GM19025 (cell line): ENCODE data around the gene CREB3L4.

Experiments
- ATAC-seq: cut with Tn5 transposase; IDR thresholded peaks from one replicate; pipeline ENCODE4 v1.9.1; 2021; ENCODE audit warnings: mild to moderate bottlenecking, low read depth, moderate library complexity; ENCODE audit not compliant: unreplicated experiment

CREB3L4 gene, protein sequence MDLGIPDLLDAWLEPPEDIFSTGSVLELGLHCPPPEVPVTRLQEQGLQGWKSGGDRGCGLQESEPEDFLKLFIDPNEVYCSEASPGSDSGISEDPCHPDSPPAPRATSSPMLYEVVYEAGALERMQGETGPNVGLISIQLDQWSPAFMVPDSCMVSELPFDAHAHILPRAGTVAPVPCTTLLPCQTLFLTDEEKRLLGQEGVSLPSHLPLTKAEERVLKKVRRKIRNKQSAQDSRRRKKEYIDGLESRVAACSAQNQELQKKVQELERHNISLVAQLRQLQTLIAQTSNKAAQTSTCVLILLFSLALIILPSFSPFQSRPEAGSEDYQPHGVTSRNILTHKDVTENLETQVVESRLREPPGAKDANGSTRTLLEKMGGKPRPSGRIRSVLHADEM

DNA sequence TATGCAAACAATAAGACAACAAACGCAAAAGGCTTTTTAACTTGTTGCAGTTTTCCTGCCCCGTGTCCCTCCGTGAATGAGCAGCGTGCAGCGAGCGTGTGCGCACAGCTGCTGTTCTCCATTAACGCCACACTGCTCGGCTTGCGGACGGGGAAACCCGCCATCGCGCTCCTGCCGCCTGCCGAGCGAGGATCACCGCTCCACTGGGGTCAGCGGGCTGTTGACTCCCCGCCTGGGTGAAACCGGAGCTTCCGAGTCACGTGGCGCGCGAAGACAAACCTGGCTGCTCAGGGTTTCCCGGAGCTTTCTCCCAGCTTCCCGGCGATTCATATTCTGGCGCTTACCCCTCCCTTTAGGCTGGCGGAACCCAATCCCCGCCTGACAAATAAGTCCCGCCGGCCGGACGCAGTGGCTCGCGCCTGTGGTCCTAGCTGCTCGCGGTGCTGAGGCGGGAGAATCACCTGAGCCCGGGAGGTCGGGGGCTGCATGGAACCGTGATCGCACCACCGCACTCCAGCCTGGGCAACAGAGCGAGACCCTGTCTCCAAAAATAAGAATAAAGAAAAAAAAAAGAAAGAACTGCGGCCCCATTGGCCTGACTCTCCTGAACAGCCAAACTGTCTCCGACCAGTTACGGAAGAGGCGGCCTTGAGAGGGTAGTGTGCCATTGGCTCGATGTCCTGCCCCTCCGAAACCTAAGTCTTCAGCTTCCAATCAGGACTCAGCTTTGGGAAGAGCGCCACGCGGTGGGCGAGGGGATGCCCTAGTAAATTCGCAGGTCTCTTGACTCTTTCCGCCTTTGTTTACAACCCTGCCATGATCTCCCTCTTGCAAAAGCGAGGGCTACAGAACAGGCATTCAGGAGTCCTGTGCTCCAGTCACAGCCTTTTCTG lies at the start of gene CREB3L4:
TSS of gene CREB3L4 (plus strand) at position 796 of the 893 bp plus-strand sequence. CDS start 624 bp downstream, outside the sequence.
- peak; percentile 63 for ATAC-seq

- no peak for ATAC-seq
Measured at GRCh38 chr1:153919876-153920852, 47.5 kb upstream of the CREB3L4 start.

DNA sequence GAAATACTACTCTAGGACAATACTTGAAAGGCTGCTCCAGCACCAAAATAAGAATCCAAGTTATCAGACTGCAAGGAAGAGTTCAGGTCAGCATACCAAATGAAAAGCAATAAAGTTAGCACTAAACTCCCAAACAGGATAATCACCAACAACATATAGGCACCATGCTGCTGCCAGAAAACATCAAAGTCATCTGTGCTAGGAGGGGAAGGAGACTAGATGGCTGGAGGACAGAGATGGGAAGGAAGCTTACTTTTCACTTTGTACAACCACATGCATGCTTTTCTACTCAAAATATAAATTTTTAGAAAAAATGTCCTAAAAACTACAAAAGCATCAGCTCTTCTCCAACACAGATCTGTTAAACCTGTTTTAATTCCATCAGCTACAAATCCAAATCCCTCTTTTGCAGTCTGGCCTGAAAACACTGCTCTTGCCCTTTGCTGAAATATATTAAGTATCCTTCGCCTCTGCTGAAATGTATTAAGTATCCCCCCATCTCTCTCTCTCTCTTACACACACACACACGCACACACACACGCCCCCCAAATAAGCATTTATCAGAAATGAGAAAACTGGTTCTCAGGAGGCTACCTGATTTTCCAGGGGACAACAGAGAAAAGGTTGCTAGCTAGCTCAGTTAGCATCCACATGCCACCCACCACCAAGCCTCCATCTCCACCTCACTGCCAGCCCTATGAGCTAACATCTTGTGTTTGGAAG lies 46.5 kb upstream of the CREB3L4 start:
- no peak for ATAC-seq

GRCh38 chr1:153921803-153922075 lies 46.0 kb upstream of the CREB3L4 start:
- no peak for ATAC-seq

- peak; percentile 16 for ATAC-seq
Measured at GRCh38 chr1:153922076-153922971, 45.4 kb upstream of the CREB3L4 start.

DNA sequence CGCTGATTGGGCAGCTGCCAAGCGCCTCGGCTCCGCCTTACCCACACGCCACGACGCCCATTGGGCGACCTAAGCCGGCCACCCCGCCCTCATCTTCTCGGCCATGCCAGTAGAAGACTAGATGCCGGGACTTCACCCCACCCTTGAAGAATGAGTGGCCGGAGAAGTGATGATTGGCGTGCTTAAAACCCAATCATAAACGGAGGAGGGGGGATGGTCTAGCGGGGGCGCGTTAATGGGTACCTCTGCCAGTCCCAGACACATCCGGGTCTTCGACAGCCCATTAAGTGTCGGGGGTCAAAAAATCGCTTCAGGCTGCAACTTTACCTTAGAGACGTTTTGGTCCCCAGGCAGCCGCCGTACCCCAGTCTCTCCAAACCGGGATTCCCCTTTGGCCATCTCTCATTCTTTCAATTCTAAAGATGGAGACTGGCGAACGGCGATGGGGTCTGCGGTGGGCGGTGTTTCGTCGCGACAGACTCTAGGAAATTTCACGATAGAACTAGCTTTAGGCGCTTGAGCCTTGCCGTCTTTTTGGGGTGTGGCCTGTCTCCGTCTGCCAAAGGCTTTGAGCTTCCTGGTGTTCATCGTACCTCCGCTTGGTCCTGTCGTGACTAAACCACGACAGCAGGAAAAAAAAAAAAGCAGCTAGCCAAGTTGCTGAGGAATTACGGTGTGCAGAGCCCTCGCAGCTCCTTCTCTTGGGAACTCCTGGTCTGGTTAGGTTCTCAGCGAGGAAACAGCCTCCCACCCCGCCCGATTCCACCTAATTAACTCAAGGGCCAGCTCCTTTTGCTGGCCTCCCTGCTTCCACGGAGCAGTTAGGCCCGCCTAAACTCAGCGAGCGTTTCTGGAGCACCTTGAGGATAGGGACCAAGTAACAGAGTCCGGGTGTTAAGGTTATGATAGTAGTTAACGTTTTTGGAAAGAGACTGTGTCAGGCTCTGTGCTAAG lies 44.5 kb upstream of the CREB3L4 start, which contains the start of gene GATAD2B:
TSS of gene GATAD2B (minus strand) at position 1 of the 954 bp plus-strand sequence. CDS start 94,625 bp downstream, outside the sequence.
- ATAC-seq, result peak; percentile 95

DNA sequence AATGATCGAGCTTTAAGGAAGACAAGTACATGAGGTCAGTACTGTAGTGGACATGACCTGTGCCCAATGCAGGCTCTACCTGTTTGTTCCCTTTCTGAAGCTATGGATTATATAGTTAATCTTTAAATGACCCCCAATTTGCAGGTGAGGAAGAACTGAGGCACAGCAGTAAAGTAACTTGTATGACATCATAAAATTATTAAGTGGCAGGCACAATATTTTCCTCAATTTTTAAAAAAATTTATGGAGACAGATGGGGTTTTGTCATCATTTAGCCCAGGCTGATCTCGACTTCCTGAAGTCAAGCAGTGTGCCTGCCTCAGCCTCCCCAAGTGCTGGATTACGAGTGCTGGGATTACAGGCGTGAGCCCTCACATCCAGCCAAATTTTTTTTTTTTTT lies 41.3 kb upstream of the CREB3L4 start:
- ATAC-seq, result no peak

- no peak for ATAC-seq
Measured at GRCh38 chr1:153928245-153928644, 39.5 kb upstream of the CREB3L4 start.

GRCh38 chr1:153928791-153929341 lies 38.8 kb upstream of the CREB3L4 start:
- no peak for ATAC-seq

- no peak for ATAC-seq
Measured at GRCh38 chr1:153929426-153929825, 38.3 kb upstream of the CREB3L4 start.

- ATAC-seq, result no peak
Measured at GRCh38 chr1:153929981-153930948, 37.4 kb upstream of the CREB3L4 start.

DNA sequence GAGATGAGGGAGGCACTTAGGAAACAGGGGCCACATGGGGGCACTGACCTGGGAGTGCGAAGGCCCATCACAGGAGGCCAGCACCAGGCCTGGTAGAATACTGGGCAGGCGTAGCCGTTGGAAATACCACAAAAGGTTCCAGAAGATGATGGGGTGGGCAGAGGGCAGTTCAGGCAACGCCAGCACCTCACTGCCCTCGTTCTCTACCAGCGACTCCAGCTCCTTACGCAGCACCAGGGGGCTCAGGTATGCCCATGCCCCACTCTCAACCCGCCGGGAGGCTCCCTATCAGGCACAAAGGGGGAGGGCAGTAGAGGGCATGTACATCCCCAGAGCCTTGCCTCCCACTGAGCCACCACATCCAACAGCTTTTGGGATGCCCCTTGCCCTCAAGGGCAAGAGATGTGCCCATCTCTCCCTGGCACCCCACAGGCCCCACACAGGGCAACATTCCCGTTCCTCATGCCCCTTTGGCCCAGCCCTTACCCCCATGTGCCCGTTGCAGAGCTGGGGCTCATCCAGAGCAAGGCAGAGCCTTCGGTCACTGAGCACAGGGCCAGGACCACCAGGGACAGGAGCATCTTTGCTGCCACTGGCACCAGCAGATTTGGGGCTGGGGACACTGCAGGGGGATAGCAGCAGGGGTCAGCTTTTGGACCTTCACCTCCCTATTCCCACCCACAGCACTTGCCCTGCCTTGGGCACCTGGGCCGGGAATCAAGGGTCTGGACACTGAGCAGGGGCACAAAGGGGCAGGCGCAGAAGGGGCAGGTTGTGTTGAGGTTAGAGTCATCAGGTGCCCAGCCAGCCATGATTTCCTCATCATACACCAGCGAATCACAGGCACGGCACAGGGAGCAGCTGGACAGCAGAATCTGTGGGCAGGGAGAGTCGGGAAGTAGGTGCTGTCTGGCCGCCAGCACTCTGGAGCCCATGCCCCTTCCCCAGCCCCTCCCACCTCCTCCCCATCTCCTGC lies 35.3 kb upstream of the CREB3L4 start:
- no peak for ATAC-seq

GRCh38 chr1:153933430-153933829 lies 34.3 kb upstream of the CREB3L4 start:
- ATAC-seq, result no peak

GRCh38 chr1:153933955-153934354 lies 33.7 kb upstream of the CREB3L4 start:
- ATAC-seq, result no peak

DNA sequence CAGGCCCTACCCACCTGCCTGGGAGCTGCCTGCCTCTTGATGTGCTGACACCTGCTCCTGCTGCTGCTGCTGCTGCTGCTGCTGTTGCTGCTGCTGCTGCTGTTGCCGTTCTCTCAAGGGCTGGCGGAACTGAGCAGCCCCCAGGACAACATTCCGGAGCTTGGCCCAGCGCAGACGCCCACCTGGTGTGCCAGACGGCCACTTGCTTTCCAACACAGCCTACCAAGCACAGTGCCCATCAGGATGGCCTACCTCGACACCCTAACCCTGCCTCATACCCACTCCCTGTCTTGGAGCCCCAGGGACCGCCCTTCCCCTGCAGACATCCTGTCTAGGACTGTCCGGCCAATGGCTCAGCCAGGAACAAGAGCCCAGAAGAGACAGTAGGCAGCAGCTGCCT lies 33.0 kb upstream of the CREB3L4 start:
- no peak for ATAC-seq
